HFF-Myc (cell line): ENCODE data around the gene TNNT1.

Experiments
- DNase-seq: peaks from one replicate; pipeline ENCODE4 v3.0.0-alpha.2; 2011; ENCODE audit warnings: low read depth; ENCODE audit errors: extremely low read depth
- H3K4me3 ChIP-seq: replicated peaks from 2 replicates; pipeline ENCODE4 v1.5.1; 2011; ENCODE audit warnings: low read depth, mild to moderate bottlenecking, control low read depth, low read length
- CTCF ChIP-seq: IDR thresholded peaks from 2 replicates; pipeline ENCODE4 v1.5.1; 2012; ENCODE audit warnings: mild to moderate bottlenecking, low read depth, low read length, control low read depth; ENCODE audit errors: missing control alignments

TNNT1 gene, protein sequence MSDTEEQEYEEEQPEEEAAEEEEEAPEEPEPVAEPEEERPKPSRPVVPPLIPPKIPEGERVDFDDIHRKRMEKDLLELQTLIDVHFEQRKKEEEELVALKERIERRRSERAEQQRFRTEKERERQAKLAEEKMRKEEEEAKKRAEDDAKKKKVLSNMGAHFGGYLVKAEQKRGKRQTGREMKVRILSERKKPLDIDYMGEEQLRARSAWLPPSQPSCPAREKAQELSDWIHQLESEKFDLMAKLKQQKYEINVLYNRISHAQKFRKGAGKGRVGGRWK

GRCh38 chr19:55149078-55150003 lies at the start of gene TNNT1:
TNNT1 (minus strand) TSS chr19:55149206; CDS start chr19:55147157, 2,049 bp downstream.
- TF ChIP-seq CTCF: no peak
- no peak within 1 kb of the TSS for H3K4me3 ChIP-seq
- DNase-seq: no peak

- no peak for DNase-seq
- no peak for TF ChIP-seq CTCF
- no peak overlapping the region for H3K4me3 ChIP-seq
These were observed 49.6 kb upstream of the TNNT1 start for GRCh38 chr19:55198651-55199050.

DNA sequence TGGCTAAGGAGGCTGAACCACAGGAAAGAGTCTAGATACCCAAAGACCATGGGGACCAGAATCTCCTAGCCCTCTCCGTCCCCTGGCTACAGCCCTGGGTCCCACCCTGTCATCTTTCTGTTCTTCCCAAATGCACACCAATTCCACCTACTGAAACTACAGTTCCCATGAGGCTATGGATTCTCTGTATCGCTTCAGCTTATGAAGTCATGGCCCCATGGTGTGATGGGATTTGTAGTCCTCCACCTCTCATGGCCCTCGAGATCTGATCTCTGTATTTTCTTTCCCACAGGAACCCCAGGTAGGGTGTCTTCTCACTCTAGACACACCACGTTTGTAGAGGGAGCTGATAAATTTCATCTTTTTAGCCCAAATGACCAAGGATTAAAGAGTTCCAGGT lies 48.5 kb upstream of the TNNT1 start:
- no peak for TF ChIP-seq CTCF
- DNase-seq: no peak
- no peak overlapping the region for H3K4me3 ChIP-seq

DNA sequence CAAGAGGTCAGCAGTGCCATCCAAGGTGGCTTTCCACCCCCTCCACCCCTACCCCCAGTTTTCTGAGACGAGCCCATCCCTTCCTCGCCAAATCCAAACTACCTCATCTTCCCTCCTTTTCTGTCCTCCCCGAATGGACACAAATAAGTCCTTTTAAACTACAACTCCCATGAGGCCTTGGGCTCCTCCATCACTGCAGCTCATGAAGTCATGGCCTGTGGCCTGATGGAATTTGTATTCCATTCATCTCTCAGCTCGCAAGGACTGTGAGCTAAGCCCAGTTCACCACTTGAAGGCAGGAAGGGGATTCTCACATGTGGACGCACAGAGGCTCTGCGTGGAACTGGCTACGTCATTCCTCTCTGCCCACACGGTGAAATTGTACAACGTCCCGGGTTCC lies 47.8 kb upstream of the TNNT1 start:
- no peak for DNase-seq
- no peak overlapping the region for H3K4me3 ChIP-seq
- TF ChIP-seq CTCF: no peak

- DNase-seq: no peak
- no peak overlapping the region for H3K4me3 ChIP-seq
- TF ChIP-seq CTCF: no peak
These were observed 44.5 kb upstream of the TNNT1 start for GRCh38 chr19:55193481-55193880.

DNA sequence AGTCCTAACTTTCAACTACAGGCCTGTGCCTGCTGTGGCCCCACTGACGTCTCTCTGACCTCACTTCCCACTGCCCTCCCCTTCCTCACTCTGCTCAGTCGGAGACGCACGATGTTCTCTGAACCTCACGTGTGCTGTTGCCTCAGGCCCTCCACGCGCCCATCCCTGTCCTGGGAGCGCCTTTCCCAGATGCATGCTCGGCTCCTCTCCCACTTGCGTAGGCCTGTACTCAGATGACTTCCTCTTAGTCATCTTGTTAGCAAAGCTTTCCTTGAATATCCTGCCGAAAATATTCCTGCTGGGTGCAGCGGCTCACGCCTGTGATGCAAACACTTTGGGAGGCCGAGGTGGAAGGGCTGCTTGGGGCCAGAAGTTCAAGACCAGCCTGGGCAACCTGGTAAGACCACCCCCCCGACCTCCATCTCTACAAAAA lies 40.4 kb upstream of the TNNT1 start:
- peak; percentile 86 for DNase-seq
- no peak overlapping the region for H3K4me3 ChIP-seq
- TF ChIP-seq CTCF: no peak
